GM21447 (cell line): ENCODE measurements around the gene SSBP3.

Experiments
- ATAC-seq: cut with Tn5 transposase; IDR thresholded peaks from one replicate; pipeline ENCODE4 v1.9.1; 2021; ENCODE audit not compliant: unreplicated experiment

The SSBP3 gene

DNA sequence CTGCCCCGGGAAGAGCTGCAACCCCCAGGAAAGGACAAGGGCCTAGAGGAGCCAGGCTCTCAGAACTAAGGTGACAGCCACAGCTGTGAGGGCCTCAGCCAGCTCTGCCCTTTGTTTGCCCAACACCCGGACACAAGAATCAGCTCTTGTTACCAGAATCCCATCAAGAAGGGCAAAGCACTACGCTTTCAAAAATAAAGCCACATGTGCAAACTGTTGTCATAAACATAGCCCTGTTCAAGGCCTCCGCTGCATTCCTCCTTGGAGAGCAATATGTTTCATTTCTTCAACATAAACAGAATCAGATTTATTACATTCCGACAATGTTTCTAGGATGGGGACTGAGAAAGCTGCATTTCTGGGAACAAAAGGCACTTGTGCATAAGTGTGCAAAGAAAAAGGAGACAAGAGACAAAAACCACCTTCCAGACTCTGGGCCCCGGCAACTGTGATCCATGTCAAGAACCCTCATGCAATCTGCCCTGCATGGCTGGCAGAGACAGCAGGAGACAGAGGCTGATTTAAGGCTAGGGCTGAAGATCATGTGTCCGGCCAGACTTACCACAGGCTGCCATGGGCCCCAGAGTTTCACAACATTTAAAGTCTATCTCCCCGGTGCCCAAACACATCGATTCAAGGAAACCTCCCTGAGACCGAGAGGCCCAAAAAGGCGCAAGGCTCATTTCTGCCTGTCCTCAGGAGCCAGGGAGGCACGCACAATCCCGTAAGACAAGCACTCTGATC is 71.0 kb downstream of the SSBP3 start:
- no peak for ATAC-seq

DNA sequence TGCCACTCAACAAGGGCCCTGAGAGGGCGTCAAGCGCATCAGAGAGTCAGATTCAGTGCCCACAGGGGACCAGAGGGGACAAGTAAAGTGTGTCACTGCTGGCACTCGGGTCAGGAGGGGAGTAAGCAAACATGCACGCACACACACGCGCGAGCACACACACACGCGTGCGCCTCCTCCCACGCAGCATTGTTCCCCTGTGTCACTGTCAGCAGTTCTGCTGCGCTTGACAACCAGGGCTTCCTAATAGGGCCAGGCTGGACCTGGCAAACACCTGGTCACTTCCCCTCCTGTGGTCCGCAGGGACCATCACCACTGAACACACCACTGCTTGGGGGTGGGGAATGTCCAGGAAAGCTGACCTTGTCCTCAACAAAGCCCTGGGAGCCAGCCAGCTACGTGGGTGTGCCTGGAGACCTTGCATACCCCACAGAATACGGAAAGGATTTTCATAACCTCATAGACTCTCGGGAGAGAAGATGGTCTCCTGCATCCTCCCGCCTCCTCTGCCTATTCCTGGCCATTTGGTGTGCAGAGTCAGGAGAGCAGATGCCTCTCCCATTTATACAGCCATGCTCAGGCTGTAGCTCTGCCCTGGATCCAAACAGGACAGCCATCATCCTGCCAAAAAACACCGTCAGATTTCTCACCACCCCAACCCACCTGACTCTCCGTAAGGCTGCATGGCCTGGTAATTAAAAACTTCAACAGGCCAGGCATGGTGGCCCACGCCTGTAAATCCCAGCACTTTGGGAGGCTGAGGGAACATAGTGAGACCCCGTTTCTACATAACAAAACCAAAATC is 73.2 kb downstream of the SSBP3 start:
- no peak for ATAC-seq

DNA sequence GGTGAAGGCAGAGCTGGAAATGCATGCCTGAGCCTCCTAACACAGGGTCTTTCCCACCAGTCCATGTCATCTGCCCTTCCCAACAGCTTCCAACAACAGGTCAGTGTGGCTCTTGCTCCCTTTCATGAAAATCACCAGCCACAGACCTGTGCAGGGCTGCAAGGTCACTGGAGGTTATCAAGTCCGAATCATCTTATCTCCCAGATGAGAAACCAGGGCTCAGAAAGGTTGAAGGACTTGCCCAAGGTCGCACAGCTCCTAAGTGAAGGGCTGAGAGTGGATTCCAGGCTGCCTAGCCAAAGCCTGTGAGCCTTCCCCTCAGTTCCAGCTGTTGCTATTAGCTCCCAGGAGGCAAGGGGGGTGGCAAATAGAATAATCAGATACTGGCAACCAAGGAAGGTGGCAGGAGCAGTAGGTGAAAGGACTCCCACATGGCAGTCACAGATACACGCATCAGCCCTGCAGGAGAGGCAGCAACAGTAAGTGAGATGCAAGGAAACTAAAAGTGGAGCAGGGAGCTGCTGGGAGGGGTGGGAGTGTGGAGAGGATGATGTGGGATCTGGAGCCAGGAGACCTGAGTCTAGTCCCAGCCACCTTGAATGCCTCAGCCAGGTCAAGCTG is 74.2 kb downstream of the SSBP3 start:
- no peak for ATAC-seq

DNA sequence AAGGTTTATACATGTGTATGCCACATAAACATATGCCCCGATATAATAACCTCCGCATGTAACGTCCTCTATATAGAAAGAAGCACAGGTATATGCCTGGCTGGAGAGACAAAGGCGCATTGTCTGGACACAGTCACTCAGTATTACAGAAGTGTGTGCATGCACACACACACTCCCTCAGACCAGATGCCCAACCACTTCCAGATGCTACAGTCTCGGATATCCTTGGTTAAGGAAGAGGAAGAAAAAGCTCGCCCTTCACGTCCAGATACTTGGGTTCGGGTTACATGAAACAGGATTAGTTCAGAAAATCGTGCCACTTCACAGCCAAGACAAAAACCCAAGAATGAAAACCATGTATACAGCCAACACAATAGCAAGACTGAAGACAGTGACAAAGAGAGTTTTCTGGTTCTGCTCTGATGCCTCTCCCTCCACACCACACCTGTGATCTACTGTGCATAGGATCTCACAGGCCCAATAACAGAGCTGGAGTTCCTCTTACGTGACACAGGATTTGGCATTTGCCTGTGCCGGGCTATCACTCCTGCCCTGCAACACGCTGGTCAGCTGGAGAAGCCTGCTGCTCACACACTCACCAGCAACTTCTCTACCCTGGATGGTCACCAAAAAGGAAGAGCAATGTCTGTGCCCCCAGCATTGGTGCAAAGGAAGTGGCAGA is 75.0 kb downstream of the SSBP3 start:
- ATAC-seq, result no peak

DNA sequence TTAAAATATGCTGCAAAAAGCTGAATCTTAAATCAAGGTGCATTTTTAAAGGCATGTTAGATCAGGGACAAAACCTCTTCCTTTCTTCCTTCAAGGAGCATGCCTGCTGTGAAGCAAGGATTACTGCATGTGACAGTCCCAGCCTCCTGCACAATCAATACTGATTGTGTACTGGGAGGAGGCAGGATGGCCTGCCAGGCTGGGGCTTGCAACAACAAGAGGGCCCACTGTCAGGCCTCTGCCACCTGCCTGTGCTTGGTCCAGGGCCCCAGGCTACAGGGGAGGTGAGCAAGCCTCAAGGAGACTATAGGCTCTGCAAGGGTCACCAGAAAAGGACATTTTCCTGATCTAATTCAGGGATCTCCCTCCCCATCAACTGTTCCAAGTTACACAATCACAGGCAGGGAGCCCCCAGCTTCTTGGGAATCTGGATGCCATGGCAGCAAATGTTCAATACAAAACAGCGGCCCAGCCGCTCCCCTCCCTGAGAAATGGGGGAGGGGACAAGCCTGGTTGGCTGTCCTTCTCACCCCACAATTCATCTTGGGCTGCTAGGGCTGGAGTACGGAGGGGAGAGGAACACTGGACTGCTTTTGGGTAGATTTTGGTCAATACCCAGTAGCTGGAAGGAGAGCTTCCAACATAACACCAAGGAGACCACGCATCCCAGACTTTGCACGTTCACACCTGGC is 76.7 kb downstream of the SSBP3 start:
- ATAC-seq, result no peak

DNA sequence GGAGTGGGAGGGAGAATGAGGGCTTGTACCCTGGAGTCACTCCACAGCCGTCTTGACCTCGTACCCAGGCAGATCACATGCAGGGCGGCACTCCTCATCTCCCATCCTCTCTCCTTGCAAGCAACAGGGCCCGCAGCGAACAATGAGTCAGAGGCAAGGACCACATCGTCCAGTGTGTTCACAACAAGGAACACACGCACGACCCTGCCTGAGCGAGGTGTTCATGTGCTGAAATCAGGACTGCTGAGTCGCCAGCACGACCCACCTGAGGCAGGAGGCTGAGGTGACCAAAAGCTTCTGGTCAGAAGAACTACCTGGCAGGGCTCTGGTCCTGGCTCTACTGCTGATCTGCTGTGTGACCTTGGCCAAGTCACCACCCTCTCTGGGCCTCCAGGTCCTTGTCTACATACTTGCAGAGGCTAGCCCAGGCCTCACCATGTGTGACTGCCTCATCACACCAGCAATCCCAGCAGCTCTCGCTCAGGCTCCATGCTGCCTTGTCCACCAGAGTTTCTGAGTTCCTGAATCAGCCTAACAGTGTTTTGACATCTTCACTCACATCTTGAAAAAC is 78.0 kb downstream of the SSBP3 start:
- ATAC-seq, result no peak

DNA sequence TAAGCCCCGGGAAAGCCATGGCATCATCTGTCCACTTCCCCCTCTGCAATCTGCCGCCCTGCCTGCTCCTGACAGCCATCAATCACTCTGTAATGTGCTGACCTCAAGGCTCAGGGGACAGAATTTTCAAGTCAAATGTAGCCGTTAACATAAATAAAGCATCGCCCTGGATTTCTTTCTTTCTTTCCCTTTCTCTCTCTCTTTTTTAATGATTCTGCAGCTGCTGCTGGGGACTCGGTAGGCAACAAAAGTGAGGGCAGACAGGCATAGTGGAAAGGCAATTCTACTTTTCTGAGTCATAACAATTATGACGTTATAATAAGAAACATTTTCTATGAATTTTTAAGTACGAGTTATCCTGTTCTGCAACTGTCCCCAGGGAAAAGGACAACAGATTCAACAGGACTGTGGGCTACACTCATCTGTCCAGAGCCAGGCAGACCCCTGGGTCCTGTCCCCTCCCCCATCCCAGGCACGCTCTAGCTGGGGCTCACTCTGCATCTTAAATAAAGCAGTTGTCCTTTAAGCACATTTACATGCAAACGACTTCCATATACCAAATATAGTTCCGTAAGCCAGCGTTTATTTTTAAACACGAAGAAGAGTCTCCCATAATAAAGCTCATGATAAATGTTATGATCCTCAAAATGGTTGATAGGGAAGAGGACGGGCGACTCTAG is 78.7 kb downstream of the SSBP3 start:
- no peak for ATAC-seq

DNA sequence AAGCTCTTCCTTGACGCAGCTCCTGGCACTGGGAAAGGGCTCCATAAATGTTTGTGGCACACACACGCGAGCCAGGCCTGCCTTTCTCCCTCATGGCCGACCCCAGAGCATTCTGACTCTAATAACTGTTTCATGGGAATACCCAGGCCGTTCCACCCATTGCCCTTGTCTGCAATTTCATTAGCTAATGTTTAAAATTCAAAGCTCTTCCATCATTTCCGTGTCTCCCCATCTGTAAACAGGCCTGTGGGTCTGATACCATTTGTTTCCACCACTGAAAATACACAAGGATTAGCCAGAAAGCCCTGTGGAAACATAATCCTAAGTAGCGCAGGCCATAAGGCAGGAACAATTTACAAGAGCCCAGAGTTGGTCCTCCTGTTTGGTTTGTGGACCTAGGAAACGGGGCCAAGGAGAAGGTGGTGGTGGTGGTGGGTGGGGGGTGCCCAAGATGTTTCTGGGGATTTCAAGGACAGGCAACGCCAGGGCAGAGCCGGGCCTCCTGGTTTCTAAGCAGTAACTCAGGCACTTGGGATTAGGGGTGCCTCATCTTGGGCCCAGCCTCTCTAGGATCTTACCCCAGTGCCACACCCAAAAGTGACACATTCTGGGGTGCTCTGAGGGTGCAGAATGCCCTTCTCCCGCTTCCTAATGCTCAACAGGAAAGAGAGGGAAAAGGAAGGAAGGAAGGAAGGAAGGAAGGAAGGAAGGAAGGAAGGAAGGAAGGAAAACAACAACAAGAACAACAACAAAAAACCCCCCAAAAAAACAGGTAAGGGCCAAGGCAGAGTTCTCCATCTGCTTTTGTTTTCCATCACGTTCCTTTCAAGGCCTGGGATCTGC is 79.4 kb downstream of the SSBP3 start:
- ATAC-seq, result no peak

DNA sequence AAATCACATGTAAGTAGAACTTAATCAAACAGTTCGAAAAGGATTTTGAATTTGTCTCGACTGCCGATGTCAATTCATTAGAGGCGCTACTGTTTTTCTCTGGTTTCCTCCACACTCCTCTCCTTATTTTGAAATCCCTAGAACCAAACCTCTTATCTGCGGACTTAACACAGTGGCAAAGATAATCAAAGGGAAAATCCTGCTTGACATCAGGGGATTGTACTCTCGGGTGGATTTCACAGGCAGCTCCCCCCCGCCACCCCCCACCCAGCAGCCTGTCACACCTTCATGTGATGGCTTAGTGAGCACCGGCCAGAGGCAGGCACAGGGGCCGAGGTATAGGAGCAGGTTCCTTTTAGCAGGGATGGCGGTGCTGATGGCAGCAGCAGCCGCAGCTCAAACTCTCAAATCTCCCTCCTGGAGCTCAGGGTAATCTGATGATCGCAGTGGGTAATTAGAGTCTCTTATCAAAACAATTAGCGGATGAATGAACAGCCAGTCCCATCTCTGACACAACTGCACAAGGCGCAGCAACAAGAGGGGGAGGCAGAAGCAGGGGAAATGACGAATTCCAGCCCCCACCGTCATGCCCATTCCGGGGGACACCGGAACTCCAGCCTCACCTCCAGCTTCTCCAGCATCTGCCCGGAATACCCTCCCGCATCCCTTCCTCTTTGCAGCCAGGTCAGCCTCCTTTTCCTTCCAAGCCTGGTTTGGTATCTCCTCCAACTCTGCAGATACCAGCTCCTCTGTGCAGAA is 80.3 kb downstream of the SSBP3 start:
- ATAC-seq, result no peak

DNA sequence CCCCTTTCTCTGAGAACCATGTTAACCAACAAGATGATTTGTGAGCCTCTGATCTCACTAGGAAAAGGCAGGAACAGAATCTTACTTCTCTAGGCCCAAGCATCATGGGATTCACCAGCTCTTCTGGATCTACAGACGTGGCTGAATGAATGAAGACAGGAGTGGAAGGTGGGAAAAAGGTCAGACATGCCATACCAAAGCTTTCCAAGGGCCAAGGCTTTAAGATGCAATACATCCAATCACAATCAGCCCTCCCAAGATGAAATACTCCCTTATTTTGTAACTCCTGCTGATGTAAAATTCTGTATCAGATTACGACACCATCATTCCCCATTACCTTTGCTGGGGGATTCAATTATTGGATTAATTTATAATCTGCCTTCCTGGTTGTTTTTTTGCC is 80.9 kb downstream of the SSBP3 start:
- ATAC-seq, result no peak

DNA sequence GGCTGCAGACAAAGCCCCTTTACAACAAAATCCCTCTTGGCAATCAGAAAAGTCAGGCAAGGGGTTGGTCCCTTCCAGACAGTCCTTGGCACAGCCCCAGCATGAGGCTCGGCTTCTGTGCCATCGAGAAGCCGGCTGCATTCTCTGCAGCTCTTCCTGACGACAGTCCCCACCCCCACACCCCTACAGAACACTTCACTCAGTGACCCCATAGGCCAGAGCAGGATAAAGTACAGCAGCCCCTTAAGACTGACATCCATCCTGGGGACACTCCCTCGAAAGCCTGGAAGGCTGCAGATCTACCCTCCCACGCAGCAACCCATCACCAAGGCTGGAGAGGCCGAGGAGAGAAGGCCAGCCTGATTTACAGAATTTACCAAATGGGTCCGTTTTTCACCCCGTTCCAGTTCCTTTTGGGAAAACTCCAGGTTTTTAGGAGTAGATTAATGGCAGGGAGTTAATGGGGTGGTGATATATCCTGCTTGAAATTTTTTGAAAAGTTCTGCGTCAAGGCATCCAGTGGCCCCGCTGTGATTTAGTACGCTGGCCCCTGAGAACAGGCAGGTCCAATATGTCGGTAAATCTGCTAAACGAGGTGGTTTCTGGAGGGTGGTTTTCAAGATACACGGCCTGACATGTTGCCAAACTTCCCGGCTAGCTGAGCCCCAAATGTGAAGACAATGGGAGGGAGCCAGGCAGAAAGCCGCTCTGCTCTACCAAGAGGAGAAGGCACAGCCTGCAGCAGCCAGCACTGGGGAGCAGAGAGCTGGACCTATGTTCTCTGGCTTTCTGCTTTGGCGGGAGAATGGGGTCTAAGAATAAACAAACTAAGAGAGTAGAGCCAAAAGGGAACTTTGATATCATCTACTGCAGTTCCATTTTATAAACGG is 81.7 kb downstream of the SSBP3 start:
- ATAC-seq, result no peak

DNA sequence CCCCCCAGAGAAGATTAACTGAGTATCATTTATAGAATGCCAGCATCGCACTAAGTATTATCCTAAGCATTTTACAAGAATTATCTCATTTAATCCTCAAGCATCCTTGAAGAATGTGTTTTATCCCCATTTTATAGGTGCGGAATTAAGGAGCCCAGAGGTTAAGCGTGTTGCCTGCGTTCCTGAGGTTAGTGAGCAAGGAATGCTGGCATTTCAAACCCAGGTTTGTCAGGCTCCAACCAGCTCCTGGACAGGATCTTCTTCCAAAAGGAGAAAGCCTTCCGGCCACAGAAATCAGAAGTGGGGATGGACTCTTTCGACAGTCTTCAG is 82.3 kb downstream of the SSBP3 start:
- ATAC-seq, result no peak

DNA sequence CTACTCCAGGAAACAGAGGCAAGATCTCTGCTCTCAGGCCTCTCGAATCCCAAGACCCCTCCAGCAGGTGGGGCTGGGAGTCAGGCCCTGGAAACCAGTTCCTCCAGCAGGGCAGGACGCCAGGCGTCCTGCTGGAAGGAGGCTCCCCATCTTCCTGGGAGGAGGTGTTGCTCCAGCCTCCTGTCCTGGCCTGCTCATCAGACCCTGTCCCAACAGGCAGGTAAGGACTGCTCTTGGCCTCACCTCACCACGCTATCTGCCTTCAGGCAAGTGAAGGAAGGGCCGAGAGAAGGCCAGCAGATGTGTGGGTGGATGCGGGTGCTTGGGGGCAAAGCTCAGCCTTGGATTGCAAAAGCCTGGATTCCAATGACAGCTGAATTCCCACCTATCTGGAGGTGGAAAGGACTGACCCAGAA is 82.9 kb downstream of the SSBP3 start:
- ATAC-seq, result no peak

DNA sequence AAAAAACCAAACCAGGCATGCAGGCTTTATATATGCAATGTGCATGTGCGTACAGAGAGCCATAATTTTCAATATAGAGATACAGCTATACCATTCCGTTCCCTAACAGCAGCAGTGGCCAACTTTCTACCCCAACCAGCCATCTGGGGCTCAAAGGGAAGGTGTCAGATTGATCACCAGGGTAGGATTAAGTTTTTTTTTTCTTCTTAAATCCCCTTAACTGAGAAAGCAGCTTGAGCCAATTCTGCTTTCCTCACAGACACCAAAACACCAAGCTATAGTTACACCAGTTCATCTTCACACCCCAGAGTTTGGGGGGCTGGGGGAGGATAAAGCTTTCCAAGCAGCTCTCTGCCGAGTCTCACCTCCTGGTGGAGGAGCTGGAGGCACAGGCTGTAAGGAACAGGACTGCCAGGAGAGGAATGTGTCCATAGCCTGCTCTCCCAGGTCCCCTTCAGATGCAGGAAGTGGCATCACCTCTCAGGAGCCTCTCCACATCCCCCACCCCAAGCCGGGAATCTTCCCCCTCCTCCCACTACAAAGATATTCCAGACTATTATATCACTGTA is 87.9 kb downstream of the SSBP3 start:
- no peak for ATAC-seq

DNA sequence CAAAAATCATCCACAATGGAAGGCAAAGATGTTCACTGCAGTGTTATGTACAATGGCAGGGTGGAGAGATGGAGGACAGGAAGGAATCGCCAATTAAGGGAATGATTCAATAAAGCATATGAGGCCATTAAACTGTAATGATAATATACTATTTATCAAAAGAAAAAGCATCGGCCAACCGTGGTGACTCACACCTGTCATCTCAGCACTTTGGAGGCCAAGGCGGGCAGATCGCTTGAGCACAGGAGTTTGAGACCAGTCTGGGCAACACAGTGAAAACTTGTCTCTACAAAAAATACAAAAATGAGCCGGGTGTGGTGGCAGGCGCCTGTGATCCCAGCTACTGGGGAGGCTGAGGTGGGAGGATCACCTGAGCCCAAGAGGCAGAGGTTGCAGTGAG is 89.1 kb downstream of the SSBP3 start:
- no peak for ATAC-seq

DNA sequence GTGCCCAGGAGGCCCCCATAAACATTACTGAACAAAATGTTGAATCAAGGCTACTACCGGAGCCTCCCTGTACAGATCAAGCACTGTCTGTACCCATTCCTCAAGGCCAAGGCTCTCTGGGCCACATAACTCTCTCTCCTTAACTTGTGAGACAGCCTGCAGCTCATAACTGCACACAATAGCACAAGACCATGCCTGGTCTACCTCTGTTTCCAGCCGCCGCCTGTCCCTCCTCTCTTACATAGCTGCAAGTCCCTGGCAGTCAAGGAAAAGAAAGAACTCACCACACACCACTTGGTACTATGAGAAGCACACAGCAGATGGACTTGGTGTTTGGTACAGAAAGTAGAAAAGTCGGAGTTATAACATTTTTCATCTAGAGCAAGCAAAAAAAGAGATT is 91.1 kb downstream of the SSBP3 start:
- ATAC-seq, result no peak

DNA sequence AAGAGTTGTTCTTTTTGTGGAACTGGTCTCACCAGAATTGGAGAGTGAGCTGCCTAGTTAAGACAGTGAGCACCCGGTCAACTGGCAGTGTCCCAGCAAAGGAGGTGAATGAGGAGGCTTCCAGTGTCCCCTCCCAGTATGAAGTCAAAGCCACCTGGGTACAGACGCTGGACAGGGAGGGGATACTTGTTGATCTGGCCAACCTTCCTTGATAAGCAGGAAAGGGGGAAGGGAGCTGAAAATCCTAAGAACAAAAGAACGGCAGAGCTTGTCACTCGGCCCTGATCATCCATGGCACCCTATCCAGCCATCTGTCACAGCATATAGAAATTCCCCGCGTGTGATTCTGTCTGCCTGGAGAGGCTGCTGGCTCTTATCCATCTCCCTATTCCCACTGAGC is 91.5 kb downstream of the SSBP3 start:
- ATAC-seq, result no peak
